ENCODE results near the gene ZDHHC18. TPM values are rescaled to one million over a fixed set of nuclear protein-coding genes. Genes with fewer than 3 reads are reported as not detected.
"Not testable (repeated sequence)": the region's sequence is repeated elsewhere in the genome, so short reads cannot be mapped to it uniquely, and the experiment has no call there.

The ZDHHC18 gene
- total RNA-seq, 1 donor from 2014 or later = 77.3 TPM

DNA sequence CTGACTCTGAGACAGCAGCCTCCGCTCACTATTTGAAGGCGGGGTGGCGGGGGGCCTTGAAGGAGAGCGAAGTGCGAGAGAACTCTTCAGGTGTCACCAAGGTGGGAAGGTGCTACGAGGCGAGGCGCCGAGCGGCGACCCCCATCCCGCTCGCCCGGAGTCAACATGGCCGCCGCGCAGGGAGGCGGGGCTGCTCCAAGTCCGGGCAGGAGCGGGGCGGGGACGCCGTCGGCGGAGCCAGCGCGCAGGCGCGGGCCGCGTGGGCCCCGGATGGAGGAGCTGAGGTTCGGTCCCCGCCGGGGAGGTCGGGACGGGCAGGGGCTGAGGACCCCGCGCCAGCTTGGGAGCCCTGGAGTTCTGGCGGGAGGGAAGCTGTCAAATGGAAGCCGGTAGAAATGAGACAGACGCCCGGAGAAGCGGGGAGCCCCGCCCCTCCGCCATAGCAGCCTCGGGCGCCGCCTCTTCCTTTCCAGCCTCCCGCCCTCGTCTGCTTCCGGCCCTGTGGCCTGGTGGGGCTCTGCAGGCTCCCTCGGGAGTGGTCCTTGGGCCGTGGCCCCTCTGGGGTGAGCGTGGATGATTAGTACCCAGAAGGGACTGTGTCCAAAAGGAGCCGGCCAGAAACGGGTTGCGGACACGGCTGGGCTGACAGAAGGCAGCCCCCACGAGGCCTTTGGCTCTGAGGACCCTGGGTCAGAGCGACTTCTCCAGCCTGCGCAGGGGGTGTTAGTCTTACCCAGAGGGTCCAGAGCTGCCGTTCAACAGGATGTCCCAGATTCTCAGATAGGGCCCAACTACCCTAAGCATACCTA lies 38.6 kb upstream of the ZDHHC18 start, which contains the start of gene PIGV:
PIGV (plus strand) TSS at position 245 of the 809 bp plus-strand sequence. CDS start 2,866 bp downstream, outside the sequence.
- intact Hi-C loops (cut with micrococcal nuclease) = loop anchor here (1.0 to 2.0 kb wide), 6 partner anchors 15 to 287 kb away; no protein-coding TSS in a partner anchor
- Mint-ChIP-seq H3K36me3 (ENCODE audit: low read depth) (peaks cover 16% of the 10 kb centered on the region), H3K4me1 (peaks cover 67% of the 10 kb centered on the region), H3K4me3 (peak within 1 kb of the TSS; percentile 100), H3K9me3 (no peaks in the 10 kb centered on the region), H3K27ac (peak within 1 kb of the TSS; percentile 100), H3K27me3 (no peaks in the 10 kb centered on the region)
- peak; percentile 97 for DNase-seq

DNA sequence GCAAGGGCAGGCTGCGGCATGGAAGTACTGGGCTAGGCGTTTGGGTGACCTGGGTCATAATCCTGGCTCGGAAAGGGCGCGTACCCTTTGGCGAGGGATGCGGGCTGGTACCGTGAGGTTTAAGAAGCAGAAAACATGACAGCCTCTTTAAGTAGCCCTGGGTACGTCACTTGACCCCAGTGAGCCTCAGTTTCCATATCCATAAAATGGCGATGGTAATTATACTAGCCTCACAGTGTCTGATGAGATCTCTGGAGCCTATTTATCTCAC lies 38.0 kb upstream of the ZDHHC18 start:
- Mint-ChIP-seq H3K9me3 (no peaks in the 10 kb centered on the region), H3K36me3 (ENCODE audit: low read depth) (peaks cover 17% of the 10 kb centered on the region), H3K27me3 (no peaks in the 10 kb centered on the region), H3K27ac (peak overlapping the region; percentile 100), H3K4me3 (peak overlapping the region; percentile 100), H3K4me1 (peaks cover 72% of the 10 kb centered on the region)
- DNase-seq = no peak
- intact Hi-C loops (cut with micrococcal nuclease) = loop anchor here (1.0 to 2.0 kb wide), 2 partner anchors 44 to 288 kb away; no protein-coding TSS in a partner anchor

DNA sequence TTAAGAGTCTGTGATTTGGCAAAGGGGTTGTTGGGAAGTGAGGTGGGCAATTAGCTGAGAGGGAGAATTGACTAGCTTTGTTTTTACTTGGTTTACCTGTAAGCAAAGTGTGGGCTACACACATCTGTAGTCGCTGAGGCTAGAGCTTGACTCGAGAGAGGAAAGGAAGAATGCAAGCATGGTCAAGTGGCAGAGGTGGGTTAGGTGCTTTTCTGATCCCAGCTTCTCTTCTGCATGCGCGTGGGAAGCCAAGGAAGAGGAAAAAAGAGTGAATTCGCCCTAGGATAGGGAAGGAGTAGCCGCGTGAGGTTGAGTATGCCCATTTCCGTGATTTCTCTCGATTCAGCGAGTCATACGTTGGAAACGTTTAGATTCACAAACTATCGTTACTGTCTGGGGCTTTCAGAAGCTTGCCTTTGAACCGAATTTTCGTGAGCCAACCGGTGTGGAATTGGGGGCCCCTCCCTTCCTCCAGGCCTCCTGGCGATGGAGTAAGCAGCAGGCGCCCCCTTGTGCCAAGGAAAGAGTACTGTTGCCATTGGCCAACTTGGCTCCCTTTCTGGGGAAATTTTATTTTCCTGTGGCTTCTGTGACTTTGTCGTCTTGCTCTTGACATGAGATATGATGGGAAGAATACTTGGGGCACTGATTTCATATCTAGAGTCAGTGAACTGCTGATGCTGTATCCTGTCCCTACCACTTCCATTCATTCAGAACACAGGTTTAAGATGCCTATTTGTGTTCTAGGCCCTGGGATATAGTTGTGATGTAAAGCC lies 37.5 kb upstream of the ZDHHC18 start:
- Mint-ChIP-seq H3K27ac (peak overlapping the region; percentile 100), H3K4me3 (peak overlapping the region; percentile 100), H3K27me3 (no peaks in the 10 kb centered on the region), H3K36me3 (ENCODE audit: low read depth) (peaks cover 16% of the 10 kb centered on the region), H3K9me3 (no peaks in the 10 kb centered on the region), H3K4me1 (peaks cover 74% of the 10 kb centered on the region)
- intact Hi-C loops (cut with micrococcal nuclease) = loop anchor here (1.0 to 2.0 kb wide), 4 partner anchors 38 to 288 kb away; no protein-coding TSS in a partner anchor
- peak; percentile 95 for DNase-seq

DNA sequence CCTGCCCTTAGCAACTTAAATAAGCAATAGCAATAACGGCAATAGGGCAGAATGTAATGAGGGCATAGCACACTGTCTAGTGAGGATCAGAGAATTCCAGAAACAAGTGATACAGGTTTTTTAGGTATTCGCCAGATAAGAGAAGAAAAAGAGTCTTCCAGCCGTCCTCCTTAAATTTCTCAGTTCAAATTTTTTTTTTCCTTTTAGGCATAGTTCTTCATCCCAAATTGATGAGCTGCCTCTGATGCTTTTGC lies 36.9 kb upstream of the ZDHHC18 start:
- Mint-ChIP-seq H3K4me1 (peaks cover 75% of the 10 kb centered on the region), H3K36me3 (ENCODE audit: low read depth) (peaks cover 19% of the 10 kb centered on the region), H3K9me3 (no peaks in the 10 kb centered on the region), H3K4me3 (peak overlapping the region; percentile 100), H3K27me3 (no peaks in the 10 kb centered on the region), H3K27ac (peak overlapping the region; percentile 100)
- intact Hi-C loops (cut with micrococcal nuclease) = loop anchor here (1.0 to 2.0 kb wide), 3 partner anchors 38 to 289 kb away; no protein-coding TSS in a partner anchor
- DNase-seq = no peak

DNA sequence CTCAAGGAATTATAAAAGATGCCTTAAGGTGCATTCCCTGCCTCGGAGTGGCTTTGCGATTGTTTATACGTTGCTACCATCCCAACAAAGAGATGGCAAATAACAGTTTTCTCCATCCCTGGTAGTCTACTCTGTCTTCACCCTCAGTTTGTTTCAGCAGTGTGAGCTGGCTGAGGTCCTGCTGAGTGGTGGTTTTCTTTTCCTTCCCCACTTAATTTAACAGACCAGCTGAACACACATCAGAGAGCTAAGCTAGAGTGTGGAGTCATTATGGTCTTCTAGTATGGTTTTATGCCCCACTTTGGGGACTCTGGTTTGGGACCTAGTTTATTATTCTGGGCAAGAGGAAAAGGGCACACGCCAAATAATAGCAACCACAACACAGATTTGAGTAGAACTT lies 36.6 kb upstream of the ZDHHC18 start:
- peaks cover 75% of the 10 kb centered on the region for H3K4me1 Mint-ChIP-seq
- intact Hi-C loops (cut with micrococcal nuclease) = loop anchor here (1.0 to 5.0 kb wide), 8 partner anchors 10 to 289 kb away; no protein-coding TSS in a partner anchor
- H3K4me3 Mint-ChIP-seq = peak overlapping the region; percentile 100
- H3K27ac Mint-ChIP-seq = peak overlapping the region; percentile 100
- H3K27me3 Mint-ChIP-seq = no peaks in the 10 kb centered on the region
- H3K9me3 Mint-ChIP-seq = no peaks in the 10 kb centered on the region
- peaks cover 23% of the 10 kb centered on the region for H3K36me3 Mint-ChIP-seq (ENCODE audit: low read depth)
- peak; percentile 66 for DNase-seq

DNA sequence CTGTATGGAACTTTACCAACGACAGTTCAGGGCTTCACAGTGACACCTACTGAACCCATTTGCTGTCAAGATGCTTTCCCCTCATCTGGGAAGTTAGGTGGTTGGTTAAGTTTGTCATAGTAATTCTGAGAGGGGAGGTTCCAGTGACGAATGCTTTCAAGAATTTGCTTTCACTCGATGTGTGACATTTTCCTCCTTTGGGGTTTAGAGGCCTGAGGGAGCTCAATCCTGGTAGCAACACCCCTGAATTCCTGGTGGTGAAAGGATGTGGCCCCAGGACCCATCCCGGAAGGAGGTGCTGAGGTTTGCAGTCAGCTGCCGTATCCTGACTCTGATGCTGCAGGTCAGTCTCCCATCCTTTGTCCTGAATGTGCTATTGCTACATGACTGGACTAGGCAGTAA lies 35.9 kb upstream of the ZDHHC18 start:
- Mint-ChIP-seq H3K36me3 (ENCODE audit: low read depth) (peaks cover 27% of the 10 kb centered on the region), H3K9me3 (no peaks in the 10 kb centered on the region), H3K27ac (peak overlapping the region; percentile 100), H3K4me3 (peak overlapping the region; percentile 100), H3K27me3 (no peaks in the 10 kb centered on the region), H3K4me1 (peaks cover 70% of the 10 kb centered on the region)
- DNase-seq = peak; percentile 82
- intact Hi-C loops (cut with micrococcal nuclease) = loop anchor here (1.0 to 5.0 kb wide), 5 partner anchors 10 to 209 kb away; no protein-coding TSS in a partner anchor

DNA sequence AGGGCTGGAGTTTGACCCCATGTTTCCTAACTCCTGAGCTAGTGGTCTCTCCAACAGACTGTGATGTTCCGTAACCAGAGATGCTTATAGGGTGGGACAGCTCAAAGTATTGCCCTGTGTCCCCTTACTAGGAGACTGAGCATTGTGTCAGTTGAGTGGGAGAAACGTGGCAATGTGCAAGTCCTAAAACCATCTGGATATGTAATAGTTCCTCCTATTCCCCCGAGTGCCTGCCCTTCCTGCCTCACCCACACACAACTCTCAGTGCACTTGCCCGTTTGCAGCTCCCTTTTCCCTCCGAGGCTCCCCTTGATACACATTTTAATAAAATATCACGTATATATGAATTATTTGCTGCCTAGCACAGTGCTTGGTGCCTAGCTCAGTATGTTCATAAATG lies 35.3 kb upstream of the ZDHHC18 start:
- peak overlapping the region; percentile 100 for H3K27ac Mint-ChIP-seq
- no peak for DNase-seq
- no peaks in the 10 kb centered on the region for H3K27me3 Mint-ChIP-seq
- H3K9me3 Mint-ChIP-seq = no peaks in the 10 kb centered on the region
- intact Hi-C loops (cut with micrococcal nuclease) = loop anchor here (2.0 to 5.0 kb wide), 2 partner anchors 42 to 86 kb away; no protein-coding TSS in a partner anchor
- peak overlapping the region; percentile 100 for H3K4me3 Mint-ChIP-seq
- H3K4me1 Mint-ChIP-seq = peaks cover 64% of the 10 kb centered on the region
- H3K36me3 Mint-ChIP-seq (ENCODE audit: low read depth) = peaks cover 27% of the 10 kb centered on the region

DNA sequence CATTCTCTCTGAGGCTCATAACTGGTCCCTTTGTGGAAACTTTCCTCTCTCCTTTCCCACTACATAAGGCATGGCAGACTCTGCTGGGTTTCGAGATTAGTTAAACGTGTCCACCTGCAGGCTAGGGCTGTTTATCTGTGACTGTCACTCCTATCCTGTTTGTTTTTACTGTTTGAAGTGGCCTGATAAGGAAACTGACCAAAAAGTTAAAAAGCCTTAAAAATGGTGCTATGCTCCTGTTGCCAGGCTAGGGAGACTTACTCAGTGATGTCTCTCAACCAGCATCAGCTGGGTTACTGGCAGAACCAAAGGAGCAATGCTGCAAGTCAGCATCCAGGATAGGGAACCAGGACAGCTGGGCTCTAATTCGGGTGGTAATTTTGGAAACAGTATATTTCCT lies 34.9 kb upstream of the ZDHHC18 start:
- no peaks in the 10 kb centered on the region for H3K27me3 Mint-ChIP-seq
- H3K4me1 Mint-ChIP-seq = peaks cover 64% of the 10 kb centered on the region
- intact Hi-C loops (cut with micrococcal nuclease) = loop anchor here (2.0 to 5.0 kb wide), 2 partner anchors 41 to 86 kb away; no protein-coding TSS in a partner anchor

DNA sequence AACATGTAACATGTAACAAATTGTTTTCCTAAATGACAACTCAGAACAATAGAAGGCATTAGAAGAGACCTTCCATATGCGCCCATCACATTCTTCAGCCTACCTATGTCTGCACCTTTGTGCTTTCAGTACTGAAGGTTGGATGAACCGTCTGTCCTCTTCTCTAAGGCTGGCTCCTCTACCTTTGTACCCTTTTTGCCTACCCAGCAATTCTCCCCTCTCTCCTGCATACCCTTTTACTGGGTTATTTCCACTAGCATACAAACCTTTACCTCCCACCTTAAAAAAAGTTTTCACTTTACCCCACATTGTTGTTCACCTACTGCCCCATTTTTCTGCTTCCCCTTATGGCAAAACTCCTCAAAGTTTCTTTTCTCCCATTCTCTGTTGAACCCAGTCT lies 33.6 kb upstream of the ZDHHC18 start:
- intact Hi-C loops (cut with micrococcal nuclease) = loop anchor here (5.0 kb wide), 1 partner anchor 84 kb away; no protein-coding TSS in a partner anchor
- peak overlapping the region; percentile 36 for H3K4me3 Mint-ChIP-seq
- DNase-seq = no peak
- no peaks in the 10 kb centered on the region for H3K9me3 Mint-ChIP-seq
- peak overlapping the region; percentile 1 for H3K27ac Mint-ChIP-seq
- peaks cover 38% of the 10 kb centered on the region for H3K36me3 Mint-ChIP-seq (ENCODE audit: low read depth)
- peaks cover 64% of the 10 kb centered on the region for H3K4me1 Mint-ChIP-seq
- no peaks in the 10 kb centered on the region for H3K27me3 Mint-ChIP-seq

More for the DNA sequence above, 34.9 kb upstream of the ZDHHC18 start:
- Mint-ChIP-seq H3K27ac (peak overlapping the region; percentile 100), H3K36me3 (ENCODE audit: low read depth) (peaks cover 31% of the 10 kb centered on the region), H3K9me3 (no peaks in the 10 kb centered on the region), H3K4me3 (peak overlapping the region; percentile 100)
- no peak for DNase-seq

DNA sequence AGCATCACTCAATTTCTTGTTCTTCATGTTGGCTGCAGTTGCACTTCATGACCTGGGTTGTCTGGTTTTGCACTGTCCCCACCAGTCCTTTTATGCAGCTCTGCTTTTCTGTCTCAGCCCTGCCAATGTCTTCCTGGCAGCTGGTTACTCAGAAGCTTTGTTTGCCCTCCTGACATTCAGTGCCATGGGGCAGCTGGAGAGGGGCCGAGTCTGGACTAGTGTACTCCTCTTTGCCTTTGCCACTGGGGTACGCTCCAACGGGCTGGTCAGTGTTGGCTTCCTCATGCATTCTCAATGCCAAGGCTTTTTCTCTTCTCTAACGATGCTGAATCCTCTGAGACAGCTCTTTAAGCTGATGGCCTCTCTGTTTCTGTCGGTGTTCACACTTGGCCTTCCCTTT lies 32.1 kb upstream of the ZDHHC18 start:
- H3K27me3 Mint-ChIP-seq = no peaks in the 10 kb centered on the region
- H3K4me3 Mint-ChIP-seq = no peak overlapping the region
- no peak for DNase-seq
- no peak overlapping the region for H3K27ac Mint-ChIP-seq
- H3K4me1 Mint-ChIP-seq = peaks cover 65% of the 10 kb centered on the region
- peaks cover 39% of the 10 kb centered on the region for H3K36me3 Mint-ChIP-seq (ENCODE audit: low read depth)
- no peaks in the 10 kb centered on the region for H3K9me3 Mint-ChIP-seq
- intact Hi-C loops (cut with micrococcal nuclease) = loop anchor here (5.0 kb wide), 1 partner anchor 83 kb away; no protein-coding TSS in a partner anchor

DNA sequence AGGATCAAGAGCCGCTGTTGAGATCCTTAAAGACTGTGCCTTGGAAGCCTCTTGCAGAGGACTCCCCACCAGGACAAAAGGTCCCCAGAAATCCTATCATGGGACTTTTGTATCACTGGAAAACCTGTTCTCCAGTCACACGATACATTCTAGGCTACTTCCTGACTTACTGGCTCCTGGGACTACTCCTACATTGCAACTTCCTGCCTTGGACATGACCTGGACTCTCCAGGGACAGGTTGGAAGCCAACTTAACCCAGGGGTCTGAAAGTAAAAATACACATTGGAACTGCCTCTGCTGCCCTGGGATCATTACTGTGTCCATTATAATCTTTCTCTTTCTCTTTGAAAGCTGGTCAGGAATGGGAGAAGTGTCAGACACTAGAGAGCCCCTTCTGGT lies 28.9 kb upstream of the ZDHHC18 start:
- Mint-ChIP-seq H3K36me3 (ENCODE audit: low read depth) (peaks cover 50% of the 10 kb centered on the region), H3K27me3 (no peaks in the 10 kb centered on the region), H3K4me3 (no peak overlapping the region), H3K4me1 (peaks cover 65% of the 10 kb centered on the region), H3K27ac (peak overlapping the region; percentile 62), H3K9me3 (no peaks in the 10 kb centered on the region)
- no peak for DNase-seq
- intact Hi-C loops (cut with micrococcal nuclease) = no loop called here

DNA sequence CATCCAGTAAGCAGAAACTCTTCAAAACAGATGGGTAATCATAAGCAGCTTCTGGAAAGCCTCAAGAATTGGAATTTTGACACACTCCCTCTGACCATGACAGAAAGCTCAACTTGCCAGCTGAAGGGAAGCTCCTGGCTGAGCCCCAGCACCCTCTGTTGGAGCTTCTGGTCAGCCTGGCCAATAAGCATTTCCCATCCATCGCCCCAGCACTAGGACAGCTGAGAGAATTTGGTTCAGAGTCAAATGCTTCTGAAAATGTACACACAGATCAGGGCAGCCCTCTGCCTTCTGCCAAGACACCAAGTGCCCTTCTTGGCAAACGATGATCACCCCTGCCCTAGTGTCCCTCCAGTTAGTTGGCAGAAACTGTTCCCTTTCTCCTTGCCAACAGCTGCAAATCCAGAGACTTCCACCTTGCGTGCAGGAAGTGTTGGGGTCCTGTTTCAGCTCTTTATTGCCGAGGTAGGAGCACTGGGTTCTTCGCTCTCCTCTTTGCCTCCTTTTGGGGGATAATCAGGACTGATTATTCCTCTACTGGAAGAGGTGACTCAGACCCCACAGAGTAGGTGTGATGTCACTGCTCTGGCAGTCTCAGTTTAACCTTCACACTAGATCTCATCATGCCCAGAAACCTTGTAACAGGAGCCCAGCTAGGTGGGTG lies 26.9 kb upstream of the ZDHHC18 start:
- intact Hi-C loops (cut with micrococcal nuclease) = loop anchor here (1.0 kb wide), 1 partner anchor 9 kb away; no protein-coding TSS in a partner anchor
- H3K27me3 Mint-ChIP-seq = no peaks in the 10 kb centered on the region
- H3K27ac Mint-ChIP-seq = peak overlapping the region; percentile 89
- peaks cover 53% of the 10 kb centered on the region for H3K4me1 Mint-ChIP-seq
- no peaks in the 10 kb centered on the region for H3K9me3 Mint-ChIP-seq
- peak; percentile 67 for DNase-seq
- peak overlapping the region; percentile 76 for H3K4me3 Mint-ChIP-seq
- H3K36me3 Mint-ChIP-seq (ENCODE audit: low read depth) = peaks cover 34% of the 10 kb centered on the region

DNA sequence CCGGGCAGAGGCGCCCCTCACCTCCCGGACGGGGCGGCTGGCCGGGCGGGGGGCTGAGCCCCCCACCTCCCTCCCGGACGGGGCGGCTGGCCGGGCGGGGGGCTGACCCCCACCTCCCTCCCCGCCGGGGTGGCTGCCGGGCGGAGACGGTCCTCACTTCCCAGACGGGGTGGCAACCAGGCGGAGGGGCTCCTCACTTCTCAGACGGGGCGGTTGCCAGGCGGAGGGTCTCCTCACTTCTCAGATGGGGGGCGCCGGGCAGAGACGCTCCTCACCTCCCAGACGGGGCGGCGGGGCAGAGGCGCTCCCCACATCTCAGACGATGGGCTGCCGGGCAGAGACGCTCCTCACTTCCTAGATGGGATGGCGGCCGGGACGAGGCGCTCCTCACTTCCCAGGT lies 22.6 kb upstream of the ZDHHC18 start:
- intact Hi-C loops (cut with micrococcal nuclease); H3K27me3 Mint-ChIP-seq; H3K4me3 Mint-ChIP-seq; H3K9me3 Mint-ChIP-seq; H3K27ac Mint-ChIP-seq; DNase-seq: not testable (repeated sequence)
- Mint-ChIP-seq H3K36me3 (ENCODE audit: low read depth) (peaks cover 16% of the 10 kb centered on the region), H3K4me1 (peaks cover 34% of the 10 kb centered on the region)
